ENCODE data around the gene GPR143.

The GPR143 gene

GRCh38 chrX:9681422-9681821, 84.2 kb downstream of the GPR143 start:
- DNase-seq (ENCODE audit: insufficient read length, low spot score) (no peak), FAIRE-seq (no peak)
- no peak for TF ChIP-seq SPI1 (IDR thresholded peaks at IDR 0.05; ENCODE audit: low read depth, low read length)
- TF ChIP-seq POU2F2 (IDR thresholded peaks at IDR 0.05; ENCODE audit: low read depth, low read length), result no peak
- TF ChIP-seq TAF1 (IDR thresholded peaks at IDR 0.05; ENCODE audit: low read depth, low read length), result no peak
- TF ChIP-seq POLR2A (IDR thresholded peaks at IDR 0.05; ENCODE audit: low read depth, low read length), result no peak
- TF ChIP-seq PAX5 (IDR thresholded peaks at IDR 0.05; ENCODE audit: insufficient read depth, low read length, severe bottlenecking), result no peak
- TF ChIP-seq POLR2AphosphoS5 (IDR thresholded peaks at IDR 0.05; ENCODE audit: low read depth, low read length), result no peak

GRCh38 chrX:9681011-9681410, 84.6 kb downstream of the GPR143 start:
- TF ChIP-seq POU2F2 (IDR thresholded peaks at IDR 0.05; ENCODE audit: low read depth, low read length) (no peak), SPI1 (IDR thresholded peaks at IDR 0.05; ENCODE audit: low read depth, low read length) (no peak), POLR2AphosphoS5 (IDR thresholded peaks at IDR 0.05; ENCODE audit: low read depth, low read length) (no peak), POLR2A (IDR thresholded peaks at IDR 0.05; ENCODE audit: low read depth, low read length) (no peak), PAX5 (IDR thresholded peaks at IDR 0.05; ENCODE audit: insufficient read depth, low read length, severe bottlenecking) (no peak), TAF1 (IDR thresholded peaks at IDR 0.05; ENCODE audit: low read depth, low read length) (no peak)
- no peak for FAIRE-seq

GRCh38 chrX:9678215-9678965, 87.3 kb downstream of the GPR143 start:
- peak; percentile 70 for FAIRE-seq
- DNase-seq (ENCODE audit: insufficient read length, low spot score), result no peak
- no peak for TF ChIP-seq TAF1 (IDR thresholded peaks at IDR 0.05; ENCODE audit: low read depth, low read length)
- no peak for TF ChIP-seq SPI1 (IDR thresholded peaks at IDR 0.05; ENCODE audit: low read depth, low read length)
- TF ChIP-seq POLR2AphosphoS5 (IDR thresholded peaks at IDR 0.05; ENCODE audit: low read depth, low read length), result no peak
- no peak for TF ChIP-seq POU2F2 (IDR thresholded peaks at IDR 0.05; ENCODE audit: low read depth, low read length)
- TF ChIP-seq PAX5 (IDR thresholded peaks at IDR 0.05; ENCODE audit: insufficient read depth, low read length, severe bottlenecking), result no peak
- no peak for TF ChIP-seq POLR2A (IDR thresholded peaks at IDR 0.05; ENCODE audit: low read depth, low read length)

More at GRCh38 chrX:9681011-9681410, 84.6 kb downstream of the GPR143 start:
- DNase-seq (ENCODE audit: insufficient read length, low spot score), result no peak

GRCh38 chrX:9677098-9677739, 88.4 kb downstream of the GPR143 start:
- FAIRE-seq (peak; percentile 98), DNase-seq (ENCODE audit: insufficient read length, low spot score) (peak; percentile 28)
- TF ChIP-seq POLR2A (IDR thresholded peaks at IDR 0.05; ENCODE audit: low read depth, low read length) (no peak), SPI1 (IDR thresholded peaks at IDR 0.05; ENCODE audit: low read depth, low read length) (peak; percentile 91), PAX5 (IDR thresholded peaks at IDR 0.05; ENCODE audit: insufficient read depth, low read length, severe bottlenecking) (no peak), POU2F2 (IDR thresholded peaks at IDR 0.05; ENCODE audit: low read depth, low read length) (no peak), TAF1 (IDR thresholded peaks at IDR 0.05; ENCODE audit: low read depth, low read length) (no peak), POLR2AphosphoS5 (IDR thresholded peaks at IDR 0.05; ENCODE audit: low read depth, low read length) (no peak)

GRCh38 chrX:9676738-9677097, 88.9 kb downstream of the GPR143 start:
- no peak for FAIRE-seq
- TF ChIP-seq POU2F2 (IDR thresholded peaks at IDR 0.05; ENCODE audit: low read depth, low read length), result no peak
- TF ChIP-seq PAX5 (IDR thresholded peaks at IDR 0.05; ENCODE audit: insufficient read depth, low read length, severe bottlenecking), result no peak
- no peak for TF ChIP-seq SPI1 (IDR thresholded peaks at IDR 0.05; ENCODE audit: low read depth, low read length)
- TF ChIP-seq TAF1 (IDR thresholded peaks at IDR 0.05; ENCODE audit: low read depth, low read length), result no peak
- TF ChIP-seq POLR2A (IDR thresholded peaks at IDR 0.05; ENCODE audit: low read depth, low read length), result no peak
- TF ChIP-seq POLR2AphosphoS5 (IDR thresholded peaks at IDR 0.05; ENCODE audit: low read depth, low read length), result no peak

GRCh38 chrX:9676306-9676705, 89.3 kb downstream of the GPR143 start:
- FAIRE-seq (no peak), DNase-seq (ENCODE audit: insufficient read length, low spot score) (no peak)
- TF ChIP-seq POLR2A (IDR thresholded peaks at IDR 0.05; ENCODE audit: low read depth, low read length) (no peak), POLR2AphosphoS5 (IDR thresholded peaks at IDR 0.05; ENCODE audit: low read depth, low read length) (no peak), TAF1 (IDR thresholded peaks at IDR 0.05; ENCODE audit: low read depth, low read length) (no peak), PAX5 (IDR thresholded peaks at IDR 0.05; ENCODE audit: insufficient read depth, low read length, severe bottlenecking) (no peak), POU2F2 (IDR thresholded peaks at IDR 0.05; ENCODE audit: low read depth, low read length) (no peak), SPI1 (IDR thresholded peaks at IDR 0.05; ENCODE audit: low read depth, low read length) (no peak)

More at GRCh38 chrX:9676738-9677097, 88.9 kb downstream of the GPR143 start:
- no peak for DNase-seq (ENCODE audit: insufficient read length, low spot score)
